Endothelial cell (in vitro differentiated cells): ENCODE results near the gene CDKL4. TPM values are rescaled to one million over a fixed set of nuclear protein-coding genes. Genes with fewer than 3 reads are reported as not detected.

Experiments used
- DNase-seq: peaks from one replicate; pipeline ENCODE4 v3.0.0; 2021; ENCODE audit warnings: low spot score
- H3K27ac Mint-ChIP-seq: one replicate; pipeline ENCODE4 v1.8.0; 2021; ENCODE audit warnings: mixed read lengths, inconsistent platforms; ENCODE audit not compliant: unreplicated experiment
- H3K27me3 Mint-ChIP-seq: one replicate; pipeline ENCODE4 v1.8.0; 2021; ENCODE audit warnings: mild to moderate bottlenecking, moderate library complexity, mixed read lengths, inconsistent platforms; ENCODE audit not compliant: unreplicated experiment
- H3K36me3 Mint-ChIP-seq: one replicate; pipeline ENCODE4 v1.8.0; 2021; ENCODE audit warnings: mild to moderate bottlenecking, low read depth, mixed read lengths, inconsistent platforms; ENCODE audit not compliant: unreplicated experiment
- H3K4me1 Mint-ChIP-seq: one replicate; pipeline ENCODE4 v1.8.0; 2021; ENCODE audit warnings: mild to moderate bottlenecking, mixed read lengths, inconsistent platforms; ENCODE audit not compliant: unreplicated experiment
- H3K4me3 Mint-ChIP-seq: one replicate; pipeline ENCODE4 v1.8.0; 2021; ENCODE audit warnings: mild to moderate bottlenecking, mixed read lengths, inconsistent platforms; ENCODE audit not compliant: unreplicated experiment
- H3K9me3 Mint-ChIP-seq: one replicate; pipeline ENCODE4 v1.8.0; 2021; ENCODE audit warnings: mixed read lengths, inconsistent platforms; ENCODE audit not compliant: unreplicated experiment
- total RNA-seq: library from RNA; stranded (reverse); fragmentation: NEBNext Ultra II Directional; extraction: Animal tissue kit (Norgen Biotek cat#: 25700); gene quantifications from one replicate; pipeline ENCODE4 v1.2.1, GENCODE V29; 2021; ENCODE audit not compliant: unreplicated experiment
- TF ChIP-seq, protein P1 (sequence below): fragments of 200-600 bp; sonication (generic); IDR thresholded peaks from one replicate; pipeline ENCODE4 v1.5.0; 2021; ENCODE audit warnings: antibody characterized with exemption; ENCODE audit not compliant: unreplicated experiment

Gene CDKL4
- total RNA-seq, 1 donor from 2014 or later, result 0.92 TPM

DNA sequence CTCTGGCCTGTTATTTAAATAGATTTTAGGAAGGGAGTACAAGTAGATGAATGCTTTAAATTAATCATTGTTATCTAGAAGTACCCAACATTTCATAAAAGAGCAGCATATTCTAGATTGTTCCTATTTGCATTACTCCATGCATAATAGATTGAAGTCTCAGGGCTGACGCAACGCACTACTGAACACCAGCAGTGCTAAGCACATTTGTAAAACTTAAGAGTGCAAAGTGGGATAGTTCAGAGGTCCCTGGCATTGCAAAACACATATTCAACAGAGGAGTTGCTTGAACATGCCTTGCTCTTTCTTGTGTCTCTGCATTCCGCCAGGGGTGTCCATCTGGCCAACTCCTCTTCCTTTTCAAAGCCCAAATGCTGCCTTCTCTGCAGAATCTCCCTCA lies 22.3 kb downstream of the CDKL4 start:
- Mint-ChIP-seq H3K27ac (no peak overlapping the region), H3K36me3 (no peaks in the 10 kb centered on the region), H3K9me3 (no peaks in the 10 kb centered on the region), H3K4me1 (no peaks in the 10 kb centered on the region), H3K27me3 (no peaks in the 10 kb centered on the region), H3K4me3 (no peak overlapping the region)
- TF ChIP-seq, protein P1, sequence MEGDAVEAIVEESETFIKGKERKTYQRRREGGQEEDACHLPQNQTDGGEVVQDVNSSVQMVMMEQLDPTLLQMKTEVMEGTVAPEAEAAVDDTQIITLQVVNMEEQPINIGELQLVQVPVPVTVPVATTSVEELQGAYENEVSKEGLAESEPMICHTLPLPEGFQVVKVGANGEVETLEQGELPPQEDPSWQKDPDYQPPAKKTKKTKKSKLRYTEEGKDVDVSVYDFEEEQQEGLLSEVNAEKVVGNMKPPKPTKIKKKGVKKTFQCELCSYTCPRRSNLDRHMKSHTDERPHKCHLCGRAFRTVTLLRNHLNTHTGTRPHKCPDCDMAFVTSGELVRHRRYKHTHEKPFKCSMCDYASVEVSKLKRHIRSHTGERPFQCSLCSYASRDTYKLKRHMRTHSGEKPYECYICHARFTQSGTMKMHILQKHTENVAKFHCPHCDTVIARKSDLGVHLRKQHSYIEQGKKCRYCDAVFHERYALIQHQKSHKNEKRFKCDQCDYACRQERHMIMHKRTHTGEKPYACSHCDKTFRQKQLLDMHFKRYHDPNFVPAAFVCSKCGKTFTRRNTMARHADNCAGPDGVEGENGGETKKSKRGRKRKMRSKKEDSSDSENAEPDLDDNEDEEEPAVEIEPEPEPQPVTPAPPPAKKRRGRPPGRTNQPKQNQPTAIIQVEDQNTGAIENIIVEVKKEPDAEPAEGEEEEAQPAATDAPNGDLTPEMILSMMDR, result no peak
- no peak for DNase-seq

DNA sequence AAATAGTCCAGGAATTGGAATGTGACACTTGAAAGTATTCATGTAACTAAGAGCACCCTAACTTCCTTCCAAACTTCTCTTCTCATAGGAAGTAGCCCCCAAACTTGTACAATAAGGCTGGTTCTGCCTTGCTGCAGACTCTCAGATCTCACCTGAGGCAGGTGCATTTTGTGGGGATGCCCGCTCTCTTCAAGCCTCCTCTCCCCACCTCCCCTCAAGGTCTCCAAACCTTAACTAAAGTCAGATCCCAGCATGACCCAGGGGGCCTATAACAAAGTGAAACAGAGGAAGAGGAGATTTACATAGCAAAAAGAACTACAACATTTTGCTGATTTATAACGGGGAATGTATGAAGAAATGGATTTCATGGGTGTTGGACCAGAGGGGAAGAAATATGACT lies 23.6 kb downstream of the CDKL4 start:
- no peaks in the 10 kb centered on the region for H3K27me3 Mint-ChIP-seq
- no peaks in the 10 kb centered on the region for H3K36me3 Mint-ChIP-seq
- no peak for DNase-seq
- H3K4me3 Mint-ChIP-seq, result no peak overlapping the region
- H3K9me3 Mint-ChIP-seq, result no peaks in the 10 kb centered on the region
- TF ChIP-seq, protein P1, result no peak
- no peak overlapping the region for H3K27ac Mint-ChIP-seq
- no peaks in the 10 kb centered on the region for H3K4me1 Mint-ChIP-seq

DNA sequence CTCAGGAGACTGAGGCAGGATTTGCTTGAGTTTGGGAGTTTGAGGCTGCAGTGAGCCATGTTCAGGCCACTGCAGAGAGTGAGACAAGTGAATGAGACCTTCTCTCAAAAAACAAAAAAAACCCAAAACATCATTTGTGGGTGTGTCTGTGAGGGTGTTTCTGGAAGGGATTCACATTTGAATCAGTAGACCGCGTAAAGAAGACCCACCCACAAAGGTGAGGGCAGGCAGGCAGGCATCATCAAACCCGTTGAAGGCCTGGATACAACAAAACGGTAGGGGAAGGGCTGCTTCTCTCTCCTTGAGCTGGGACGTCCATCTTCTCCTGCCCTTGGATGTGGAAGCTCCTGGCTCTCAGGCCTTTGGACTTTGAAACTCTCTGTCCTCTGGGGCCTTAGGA lies 25.4 kb downstream of the CDKL4 start:
- Mint-ChIP-seq H3K9me3 (no peaks in the 10 kb centered on the region), H3K4me1 (no peaks in the 10 kb centered on the region), H3K27me3 (no peaks in the 10 kb centered on the region), H3K27ac (no peak overlapping the region), H3K36me3 (no peaks in the 10 kb centered on the region), H3K4me3 (no peak overlapping the region)
- TF ChIP-seq, protein P1, result no peak
- no peak for DNase-seq

DNA sequence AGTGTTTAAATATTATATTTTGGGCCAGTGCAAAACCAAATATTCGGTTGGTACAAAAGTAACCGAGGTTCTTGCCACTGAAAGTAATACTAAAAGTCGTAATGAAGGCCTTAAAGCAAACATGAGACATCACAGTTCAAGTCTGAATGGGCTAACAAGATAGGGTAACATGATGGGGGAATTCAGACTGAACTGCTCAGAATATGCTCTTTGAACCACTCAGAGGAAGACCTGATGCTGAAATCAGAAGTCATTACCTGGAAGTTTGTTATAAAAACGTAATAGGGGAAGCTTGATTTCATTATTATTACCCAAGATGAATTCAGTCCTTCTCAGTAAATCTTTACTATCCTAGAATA lies 26.6 kb downstream of the CDKL4 start:
- Mint-ChIP-seq H3K27me3 (no peaks in the 10 kb centered on the region), H3K36me3 (no peaks in the 10 kb centered on the region), H3K4me3 (no peak overlapping the region), H3K9me3 (no peaks in the 10 kb centered on the region), H3K27ac (no peak overlapping the region), H3K4me1 (no peaks in the 10 kb centered on the region)
- DNase-seq, result no peak
- TF ChIP-seq, protein P1, result no peak

DNA sequence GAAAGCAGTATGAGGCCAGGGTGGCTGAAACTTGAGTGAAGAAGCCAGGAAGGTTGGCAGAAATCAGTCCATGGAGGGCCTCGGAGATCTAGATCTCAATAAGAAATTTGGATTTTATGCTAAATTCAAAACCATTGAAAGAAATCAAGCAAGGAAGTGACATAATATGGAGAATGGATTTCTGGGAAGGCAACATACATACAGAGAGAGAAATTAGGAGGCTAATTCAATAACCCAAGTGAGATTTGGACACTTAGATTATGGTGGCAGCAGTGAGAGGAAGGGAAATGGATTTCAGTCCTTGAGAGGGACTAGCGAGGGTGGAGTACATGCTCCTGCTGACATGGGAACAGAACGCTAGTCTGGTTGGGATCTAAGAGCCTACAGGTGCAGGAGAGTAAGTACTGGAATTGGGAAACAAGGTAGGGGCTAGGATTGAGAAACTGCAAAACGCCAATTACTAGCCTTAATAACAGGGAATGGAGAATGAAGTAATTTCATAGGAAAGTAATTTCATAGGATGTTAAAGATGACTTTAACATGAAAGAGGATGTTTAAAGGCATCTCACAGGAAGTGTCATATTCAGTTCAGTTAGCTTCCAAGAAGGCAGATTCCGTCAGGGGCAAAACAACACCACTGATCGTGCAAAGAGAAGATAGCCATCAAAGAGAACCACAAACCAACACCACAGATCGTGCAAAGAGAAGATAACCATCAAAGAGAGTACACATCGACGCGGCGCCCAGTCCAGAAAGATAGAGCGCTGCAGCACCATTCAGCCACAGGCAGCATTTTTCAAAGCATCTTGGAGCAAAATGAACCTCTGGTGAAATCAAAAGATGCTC lies 27.2 kb downstream of the CDKL4 start:
- TF ChIP-seq, protein P1, result no peak
- Mint-ChIP-seq H3K4me1 (no peaks in the 10 kb centered on the region), H3K27ac (no peak overlapping the region), H3K27me3 (no peaks in the 10 kb centered on the region), H3K36me3 (no peaks in the 10 kb centered on the region), H3K9me3 (no peaks in the 10 kb centered on the region), H3K4me3 (no peak overlapping the region)
- DNase-seq, result no peak
